GM19035 (cell line): ENCODE measurements around the gene CD5L.

ENCODE experiments used
- ATAC-seq: cut with Tn5 transposase; IDR thresholded peaks from one replicate; pipeline ENCODE4 v1.9.1; 2021; ENCODE audit not compliant: unreplicated experiment

The CD5L gene

DNA sequence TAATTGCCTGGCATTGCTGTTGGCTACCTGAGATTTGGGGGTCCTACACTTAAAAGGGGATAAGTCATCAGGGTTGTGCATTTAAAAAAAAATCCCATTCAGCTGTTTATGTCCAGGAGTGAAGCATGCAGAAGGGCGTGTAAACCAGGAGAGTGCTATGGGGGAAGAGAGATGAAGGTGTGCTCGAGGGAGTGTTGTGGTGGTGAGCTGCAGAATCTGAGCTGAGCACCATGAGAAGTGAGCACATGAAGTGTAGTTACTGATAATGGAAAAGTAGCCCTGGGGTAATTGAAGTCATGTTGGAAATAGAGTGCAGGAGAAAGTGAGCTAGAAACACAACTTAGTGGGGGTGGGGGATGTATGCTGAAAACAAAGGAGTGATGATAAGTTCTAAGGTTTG lies 22.4 kb downstream of the CD5L start:
- no peak for ATAC-seq

GRCh38 chr1:157813269-157813668 lies 28.3 kb downstream of the CD5L start:
- ATAC-seq: no peak

GRCh38 chr1:157806431-157807149 lies 35.0 kb downstream of the CD5L start:
- peak; percentile 92 for ATAC-seq

DNA sequence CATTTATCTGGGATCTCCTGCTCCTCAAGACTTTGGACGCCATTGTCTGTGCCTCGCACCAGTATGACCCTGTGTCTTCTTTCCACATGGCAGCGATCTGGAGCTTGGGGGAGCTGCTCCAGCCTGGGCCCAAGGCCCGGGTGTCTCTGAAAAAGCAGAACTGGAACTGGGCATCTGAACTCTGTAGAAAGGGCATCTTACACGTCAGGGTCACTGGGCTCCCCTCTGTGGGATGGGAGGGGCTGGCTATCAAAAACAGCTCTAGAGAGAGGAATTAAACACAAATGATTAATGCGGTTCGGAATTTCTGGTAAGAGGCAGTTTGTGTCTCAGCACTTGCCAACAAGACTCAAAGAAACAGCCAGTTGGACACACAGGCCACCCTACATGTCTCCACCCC lies 37.8 kb downstream of the CD5L start:
- ATAC-seq: no peak

DNA sequence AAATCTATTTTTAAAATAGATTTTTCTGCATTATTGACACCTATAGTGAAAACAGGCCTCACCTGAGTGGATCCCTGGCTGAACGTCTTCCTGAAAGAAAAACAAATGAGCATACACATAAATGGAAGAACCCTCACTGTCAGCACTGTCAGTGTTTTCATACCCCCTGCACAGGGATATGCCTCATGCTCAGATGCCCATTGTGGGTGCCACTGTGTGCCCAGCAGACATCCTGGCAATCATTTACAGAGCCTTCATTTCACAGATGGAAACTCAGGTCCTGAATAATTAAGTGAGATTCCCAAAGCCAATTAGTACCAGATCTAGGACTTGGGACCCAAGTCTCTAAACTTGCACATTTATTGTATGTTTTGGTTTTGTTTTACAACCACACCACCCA lies 41.6 kb downstream of the CD5L start:
- ATAC-seq: no peak

- no peak for ATAC-seq
Measured at GRCh38 chr1:157798211-157798610, 43.4 kb downstream of the CD5L start.

DNA sequence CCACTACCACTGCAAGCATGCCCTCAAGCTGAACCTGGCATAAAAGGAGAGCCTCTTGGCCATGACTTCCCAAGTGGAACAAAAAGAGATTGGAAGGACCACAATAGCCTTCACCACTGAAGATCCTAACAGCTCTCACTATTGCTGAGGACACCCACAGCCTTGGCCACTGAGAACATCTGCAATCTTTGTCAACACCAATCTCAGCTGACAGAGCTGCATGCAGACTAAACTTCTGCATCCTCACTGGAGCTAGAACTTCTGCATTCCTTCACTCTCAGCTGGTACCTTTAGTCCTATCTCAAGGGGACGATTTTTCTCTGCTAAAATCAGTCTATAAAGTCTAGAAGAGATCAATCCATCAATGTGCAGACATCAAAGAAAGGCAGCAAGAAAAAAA lies 56.4 kb downstream of the CD5L start:
- ATAC-seq: no peak

DNA sequence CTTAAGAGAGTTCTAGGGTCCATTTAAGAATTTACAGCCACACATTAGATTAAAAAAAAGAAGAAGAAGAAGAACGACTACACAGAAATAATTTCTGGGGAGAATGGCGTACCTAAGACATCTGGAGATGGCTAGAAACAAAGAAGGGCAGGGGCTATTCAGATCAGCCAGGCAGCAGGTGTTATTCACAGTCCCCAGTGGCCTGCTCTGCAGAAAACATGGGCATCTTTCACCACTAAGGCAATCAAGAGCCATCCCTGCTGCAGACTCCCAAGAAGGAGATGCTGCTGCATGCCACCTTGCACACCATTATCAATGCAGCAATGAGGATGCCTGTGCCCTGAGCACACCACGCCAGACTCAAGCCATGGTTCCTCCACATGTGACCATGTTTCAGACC lies 56.8 kb downstream of the CD5L start:
- ATAC-seq: no peak

DNA sequence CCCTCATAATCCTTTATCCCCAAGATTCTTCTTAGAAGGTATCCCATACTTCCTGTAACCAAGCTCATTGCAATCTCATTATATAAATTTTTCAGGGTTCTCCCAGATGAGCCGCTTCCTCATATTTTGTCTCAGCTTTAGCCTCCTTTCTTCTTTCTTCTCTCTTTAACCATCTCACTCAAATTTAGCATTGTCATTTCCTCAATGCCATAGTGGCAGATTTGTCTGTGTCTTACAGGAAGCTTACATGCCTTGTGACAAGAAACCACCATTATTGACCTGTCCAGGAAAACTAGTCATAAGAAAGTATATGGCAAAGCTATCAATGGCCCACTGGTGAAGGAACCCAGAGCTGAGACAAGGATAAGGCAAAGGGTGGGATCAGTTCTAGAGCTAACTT lies 58.7 kb downstream of the CD5L start:
- no peak for ATAC-seq

GRCh38 chr1:157781048-157781447 lies 60.6 kb downstream of the CD5L start:
- peak; percentile 57 for ATAC-seq
